ENCODE data around the gene PTPN3. TPM values are rescaled to one million over a fixed set of nuclear protein-coding genes. Genes with fewer than 3 reads are reported as not detected.

The PTPN3 gene
- total RNA-seq, 3 donors from 2014 or later (not counting 1 experiment from before 2014, with no cell fraction given), result not detected

GRCh38 chr9:109351032-109351431 lies 147.1 kb downstream of the PTPN3 start:
- H3K27me3 ChIP-seq (ENCODE audit: control insufficient read depth, insufficient read depth, low read length), result no peaks in the 10 kb centered on the region
- Mint-ChIP-seq H3K27ac (no peak overlapping the region), H3K9me3 (no peaks in the 10 kb centered on the region), H3K4me3 (no peak overlapping the region), H3K27me3 (ENCODE audit: low read depth in 2 of 2) (no peaks in the 10 kb centered on the region), H3K4me1 (no peaks in the 10 kb centered on the region), H3K36me3 (no peaks in the 10 kb centered on the region)
- H3K9me3 ChIP-seq (ENCODE audit: control insufficient read depth, insufficient read depth, low read length), result no peaks in the 10 kb centered on the region
- 81% methylated on average over 5 of the region's 5 CpGs for WGBS (ENCODE audit: insufficient coverage)
- H3K4me1 ChIP-seq (ENCODE audit: control insufficient read depth, insufficient read depth, low read length), result no peaks in the 10 kb centered on the region
- no peak overlapping the region for H3K4me3 ChIP-seq (ENCODE audit: low read length)
- no peak overlapping the region for H3K27ac ChIP-seq (ENCODE audit: low read length)
- TF ChIP-seq CTCF (IDR thresholded peaks at IDR 0.05), result no peak
- intact Hi-C loops (cut with micrococcal nuclease), result no loop called here
- H3K36me3 ChIP-seq (ENCODE audit: control insufficient read depth, insufficient read depth, low read length), result no peaks in the 10 kb centered on the region
- no peak for DNase-seq
- no peak for ATAC-seq

- intact Hi-C loops (cut with micrococcal nuclease), result no loop called here
- Histone ChIP-seq H3K4me3 (ENCODE audit: low read length) (no peak overlapping the region), H3K36me3 (ENCODE audit: control insufficient read depth, insufficient read depth, low read length) (no peaks in the 10 kb centered on the region), H3K27me3 (ENCODE audit: control insufficient read depth, insufficient read depth, low read length) (no peaks in the 10 kb centered on the region), H3K27ac (ENCODE audit: low read length) (no peak overlapping the region), H3K9me3 (ENCODE audit: control insufficient read depth, insufficient read depth, low read length) (no peaks in the 10 kb centered on the region), H3K4me1 (ENCODE audit: control insufficient read depth, insufficient read depth, low read length) (no peaks in the 10 kb centered on the region)
- H3K4me1 Mint-ChIP-seq, result no peaks in the 10 kb centered on the region
- no peak overlapping the region for H3K27ac Mint-ChIP-seq
- DNase-seq (no peak), ATAC-seq (no peak)
- H3K27me3 Mint-ChIP-seq (ENCODE audit: low read depth in 2 of 2), result no peaks in the 10 kb centered on the region
- H3K9me3 Mint-ChIP-seq, result no peaks in the 10 kb centered on the region
- no peak for TF ChIP-seq CTCF (IDR thresholded peaks at IDR 0.05)
- H3K36me3 Mint-ChIP-seq, result no peaks in the 10 kb centered on the region
- no peak overlapping the region for H3K4me3 Mint-ChIP-seq
These were observed 148.7 kb downstream of the PTPN3 start for GRCh38 chr9:109349421-109349846.

- no peaks in the 10 kb centered on the region for H3K27me3 ChIP-seq (ENCODE audit: control insufficient read depth, insufficient read depth, low read length)
- Mint-ChIP-seq H3K9me3 (no peaks in the 10 kb centered on the region), H3K27ac (no peak overlapping the region), H3K4me3 (no peak overlapping the region), H3K36me3 (no peaks in the 10 kb centered on the region), H3K27me3 (ENCODE audit: low read depth in 2 of 2) (no peaks in the 10 kb centered on the region), H3K4me1 (no peaks in the 10 kb centered on the region)
- DNase-seq (no peak), ATAC-seq (no peak)
- H3K9me3 ChIP-seq (ENCODE audit: control insufficient read depth, insufficient read depth, low read length), result no peaks in the 10 kb centered on the region
- 79% methylated on average over 3 of the region's 3 CpGs for WGBS (ENCODE audit: insufficient coverage)
- no peak overlapping the region for H3K4me3 ChIP-seq (ENCODE audit: low read length)
- TF ChIP-seq CTCF (IDR thresholded peaks at IDR 0.05), result no peak
- no peaks in the 10 kb centered on the region for H3K4me1 ChIP-seq (ENCODE audit: control insufficient read depth, insufficient read depth, low read length)
- H3K36me3 ChIP-seq (ENCODE audit: control insufficient read depth, insufficient read depth, low read length), result no peaks in the 10 kb centered on the region
- intact Hi-C loops (cut with micrococcal nuclease), result no loop called here
- H3K27ac ChIP-seq (ENCODE audit: low read length), result no peak overlapping the region
These were observed 151.2 kb downstream of the PTPN3 start for GRCh38 chr9:109346904-109347303.

GRCh38 chr9:109344866-109345265 lies 153.2 kb downstream of the PTPN3 start:
- Histone ChIP-seq H3K9me3 (ENCODE audit: control insufficient read depth, insufficient read depth, low read length) (no peaks in the 10 kb centered on the region), H3K27me3 (ENCODE audit: control insufficient read depth, insufficient read depth, low read length) (no peaks in the 10 kb centered on the region), H3K27ac (ENCODE audit: low read length) (no peak overlapping the region), H3K4me3 (ENCODE audit: low read length) (no peak overlapping the region), H3K4me1 (ENCODE audit: control insufficient read depth, insufficient read depth, low read length) (no peaks in the 10 kb centered on the region), H3K36me3 (ENCODE audit: control insufficient read depth, insufficient read depth, low read length) (no peaks in the 10 kb centered on the region)
- ATAC-seq (no peak), DNase-seq (no peak)
- Mint-ChIP-seq H3K36me3 (no peaks in the 10 kb centered on the region), H3K4me3 (no peak overlapping the region), H3K4me1 (no peaks in the 10 kb centered on the region), H3K27me3 (ENCODE audit: low read depth in 2 of 2) (no peaks in the 10 kb centered on the region), H3K9me3 (no peaks in the 10 kb centered on the region), H3K27ac (no peak overlapping the region)
- TF ChIP-seq CTCF (IDR thresholded peaks at IDR 0.05), result no peak
- 97% methylated on average over 3 of the region's 3 CpGs for WGBS (ENCODE audit: insufficient coverage)
- intact Hi-C loops (cut with micrococcal nuclease), result no loop called here

Measured in natural killer cell (primary cell).